UCSD-AML1 (cell line): Measurements from ENCODE around the gene ONECUT3.

Experiments
- DNase-seq: peaks from one replicate; lab custom pipeline; 2025; ENCODE audit not compliant: unreplicated experiment; lab: John Stamatoyannopoulos, UW

ONECUT3 gene

DNA sequence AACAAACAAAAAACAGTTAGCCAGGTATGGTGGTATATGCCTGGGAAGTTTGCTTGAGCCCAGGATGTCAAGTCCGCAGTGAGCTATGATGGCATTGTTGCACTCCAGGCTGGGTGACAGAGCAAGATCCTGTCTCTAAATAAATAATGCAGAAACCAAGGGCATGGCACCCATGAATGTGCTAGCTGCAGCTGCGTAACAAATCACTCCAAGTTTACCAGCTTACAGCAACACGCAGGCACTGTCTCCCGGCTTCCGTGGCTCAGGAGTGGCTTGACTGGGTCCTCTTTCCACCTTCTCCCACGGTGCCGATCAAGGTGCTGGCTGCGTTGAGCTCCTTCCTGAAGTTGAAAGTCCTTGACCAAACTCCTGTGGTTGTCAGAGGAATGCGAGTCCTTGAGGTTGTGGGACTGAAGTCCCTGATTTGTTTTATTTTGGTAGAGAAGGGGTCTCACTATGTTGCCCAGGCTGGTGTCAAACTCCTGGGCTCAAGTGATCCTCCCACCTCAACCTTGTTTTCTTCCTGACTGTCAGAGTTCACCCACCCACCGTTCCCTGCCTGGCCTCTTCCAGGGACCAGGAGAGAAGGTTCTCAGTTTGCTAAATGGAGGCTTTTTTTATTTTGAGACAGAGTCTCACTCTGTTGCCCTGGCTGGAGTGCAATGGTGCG lies 13.2 kb upstream of the ONECUT3 start:
- DNase-seq: no peak

GRCh38 chr19:1742989-1743696 lies 10.2 kb upstream of the ONECUT3 start:
- no peak for DNase-seq

- no peak for DNase-seq
These were observed 9.1 kb upstream of the ONECUT3 start for GRCh38 chr19:1744133-1744665.

DNA sequence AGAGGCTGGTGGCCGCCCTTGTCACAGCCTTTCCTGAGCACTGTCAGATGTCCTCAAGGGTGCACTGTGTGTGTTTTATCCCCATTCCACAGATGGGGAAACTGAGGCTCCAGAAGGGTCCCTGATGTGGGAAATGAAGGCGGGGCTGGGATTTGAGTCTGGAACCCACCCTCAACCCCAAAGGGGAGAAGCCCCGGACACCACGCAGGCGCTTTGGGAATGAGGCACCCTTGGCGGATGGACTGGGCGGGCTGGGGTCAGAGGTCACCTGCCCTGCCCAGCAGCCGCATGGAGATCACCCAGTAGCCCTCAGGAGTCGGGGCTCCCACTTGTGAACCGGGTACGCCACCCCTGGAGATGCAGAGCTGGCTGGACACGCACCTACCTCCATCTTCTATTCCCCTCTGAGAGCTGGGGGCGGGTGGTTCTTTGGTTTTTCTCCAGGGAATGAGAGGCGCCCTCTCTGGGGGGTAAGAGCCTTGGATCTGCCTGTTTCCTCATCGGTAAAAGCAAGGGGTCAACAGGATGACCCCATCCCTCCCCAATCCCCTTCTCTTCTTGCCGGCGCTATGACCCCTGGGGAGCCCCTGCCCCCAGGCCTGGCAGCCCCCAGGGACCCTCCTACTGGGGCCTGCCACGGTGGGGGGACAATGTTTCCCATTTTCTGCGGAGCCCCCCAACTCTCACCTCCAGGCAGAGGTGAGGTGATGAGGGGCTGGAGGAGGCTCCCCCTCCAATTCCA lies 8.3 kb upstream of the ONECUT3 start:
- no peak for DNase-seq

- peak; percentile 49 for DNase-seq
These were observed 7.7 kb upstream of the ONECUT3 start for GRCh38 chr19:1745589-1746031.

DNA sequence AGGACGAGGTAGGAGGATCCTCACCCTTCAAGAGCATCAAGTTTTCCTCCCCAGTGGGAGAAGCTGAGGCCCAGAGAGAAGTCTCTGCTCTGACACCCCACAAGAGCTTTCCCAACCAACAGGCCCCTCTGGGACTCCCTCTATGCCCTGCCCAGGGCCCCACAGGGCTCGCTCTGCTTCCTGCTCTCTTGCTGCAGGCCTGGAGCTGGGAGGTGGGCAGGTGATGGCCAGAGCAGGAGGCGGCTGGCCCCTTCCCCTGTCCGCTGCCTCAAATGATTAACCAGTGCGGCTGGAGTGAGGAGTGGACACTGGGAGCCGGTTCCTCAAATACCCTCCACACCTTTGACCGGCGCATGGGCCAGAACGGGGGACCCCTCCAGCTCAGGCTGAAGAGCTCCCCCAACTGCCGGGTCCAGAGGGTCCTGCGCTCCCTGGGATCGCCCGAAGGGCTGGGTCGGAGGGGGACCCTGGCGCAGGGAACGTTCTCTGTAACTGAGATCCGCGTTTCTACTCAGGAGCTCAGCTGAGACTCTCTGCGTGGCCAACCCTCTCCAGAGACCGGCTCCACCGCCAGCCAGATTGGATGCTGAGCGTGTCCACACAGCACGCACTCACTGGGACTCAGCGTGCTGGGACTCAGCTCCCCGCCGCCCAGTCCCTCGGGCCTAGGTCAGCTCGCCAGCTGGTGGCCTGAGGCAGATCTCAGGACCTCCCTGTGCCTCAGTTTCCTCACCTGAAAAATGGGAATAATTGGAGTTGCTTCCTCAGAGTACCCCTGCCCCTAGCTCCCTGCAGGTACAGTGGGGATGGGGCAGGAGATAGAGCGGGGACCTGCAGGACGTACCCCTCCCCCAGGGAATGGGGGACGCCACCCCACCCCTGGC lies 6.7 kb upstream of the ONECUT3 start:
- DNase-seq: peak; percentile 38

DNA sequence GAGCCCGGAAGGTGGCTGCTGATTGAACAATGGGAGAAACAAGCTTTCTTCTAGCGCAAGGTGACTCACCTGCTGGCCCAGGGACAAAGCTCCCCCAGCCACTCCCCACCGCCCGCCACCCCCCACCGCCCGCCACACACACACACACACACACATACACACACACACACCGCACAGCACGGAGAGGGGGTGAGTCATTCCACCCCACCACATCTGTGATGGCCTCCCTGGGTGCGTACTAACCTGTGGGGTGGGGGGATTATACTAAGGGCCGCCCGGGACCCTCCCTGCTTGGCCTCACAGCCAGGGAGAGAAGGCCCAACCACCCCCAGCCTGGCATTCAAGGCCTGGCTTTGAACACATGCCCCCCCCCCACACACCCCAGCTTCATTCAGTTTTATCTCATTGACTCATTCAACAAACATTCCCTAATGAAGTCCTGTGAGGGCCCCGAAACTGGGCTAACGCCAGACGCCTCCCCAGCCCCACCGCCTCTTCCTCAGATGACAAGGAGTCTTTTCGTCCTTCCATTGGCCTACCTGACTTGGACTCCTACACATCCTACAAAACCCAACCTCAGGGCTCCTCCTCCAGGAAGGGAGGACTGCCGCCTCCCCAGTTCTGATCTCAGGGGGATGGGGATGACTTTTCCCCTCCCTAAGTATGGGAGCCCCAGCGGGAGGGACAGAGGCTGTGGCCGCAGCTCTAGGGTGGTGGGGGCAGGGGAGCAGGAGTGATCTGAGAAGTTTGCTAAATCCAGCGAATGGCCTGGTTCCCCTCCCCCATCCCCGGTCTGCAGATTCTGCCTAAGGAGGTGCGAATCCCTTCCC lies 5.8 kb upstream of the ONECUT3 start:
- DNase-seq: peak; percentile 55

GRCh38 chr19:1748115-1748872 lies 5.0 kb upstream of the ONECUT3 start:
- DNase-seq: no peak

- no peak for DNase-seq
These were observed 4.4 kb upstream of the ONECUT3 start for GRCh38 chr19:1748873-1749341.

DNA sequence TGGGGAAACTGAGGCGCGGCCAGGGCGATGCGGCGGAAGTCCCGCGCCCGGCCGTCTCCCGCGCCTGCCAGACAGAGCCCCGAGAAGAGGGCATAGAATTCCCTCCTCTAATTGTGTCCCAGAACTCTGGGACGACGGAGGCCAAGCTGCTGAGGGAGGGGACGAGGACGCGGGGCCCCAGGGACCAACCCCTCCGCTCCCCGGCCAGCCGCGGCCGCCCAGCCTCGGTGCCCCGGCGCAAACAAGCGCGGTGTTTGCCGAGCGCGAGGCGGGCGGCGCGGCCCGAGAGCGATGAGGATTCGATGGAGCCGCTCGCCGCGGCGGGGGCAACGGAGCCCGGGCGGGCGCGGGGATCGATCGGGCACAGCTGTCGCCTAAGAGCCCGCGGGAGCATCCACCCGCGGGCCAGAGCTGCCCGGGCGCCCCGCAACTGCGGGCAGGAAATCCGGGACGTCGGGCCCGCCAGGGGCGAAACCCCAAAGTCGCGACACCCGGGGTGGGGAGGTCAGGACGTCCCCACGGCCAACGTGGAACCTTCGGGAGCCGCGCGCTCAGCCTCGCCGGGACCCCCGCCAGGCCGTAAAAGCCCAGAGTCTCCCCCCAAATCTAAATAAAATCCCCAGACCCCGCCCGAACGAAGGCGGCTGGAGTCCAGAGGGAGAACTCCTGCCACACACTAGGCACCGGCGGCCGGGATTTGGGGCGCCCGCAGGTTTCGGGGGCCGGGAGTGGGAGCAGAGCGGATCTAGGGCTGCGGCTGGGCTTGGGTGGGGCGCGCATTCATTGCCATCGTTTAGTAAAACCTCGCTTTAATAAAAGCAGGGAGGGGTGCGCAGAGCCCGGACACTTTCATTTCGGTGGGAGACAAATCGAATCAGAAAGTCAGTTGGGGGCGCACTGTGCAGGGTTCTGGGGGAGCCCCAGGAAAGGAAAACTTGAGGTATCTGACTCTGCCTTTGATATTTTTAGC lies 3.6 kb upstream of the ONECUT3 start:
- no peak for DNase-seq

DNA sequence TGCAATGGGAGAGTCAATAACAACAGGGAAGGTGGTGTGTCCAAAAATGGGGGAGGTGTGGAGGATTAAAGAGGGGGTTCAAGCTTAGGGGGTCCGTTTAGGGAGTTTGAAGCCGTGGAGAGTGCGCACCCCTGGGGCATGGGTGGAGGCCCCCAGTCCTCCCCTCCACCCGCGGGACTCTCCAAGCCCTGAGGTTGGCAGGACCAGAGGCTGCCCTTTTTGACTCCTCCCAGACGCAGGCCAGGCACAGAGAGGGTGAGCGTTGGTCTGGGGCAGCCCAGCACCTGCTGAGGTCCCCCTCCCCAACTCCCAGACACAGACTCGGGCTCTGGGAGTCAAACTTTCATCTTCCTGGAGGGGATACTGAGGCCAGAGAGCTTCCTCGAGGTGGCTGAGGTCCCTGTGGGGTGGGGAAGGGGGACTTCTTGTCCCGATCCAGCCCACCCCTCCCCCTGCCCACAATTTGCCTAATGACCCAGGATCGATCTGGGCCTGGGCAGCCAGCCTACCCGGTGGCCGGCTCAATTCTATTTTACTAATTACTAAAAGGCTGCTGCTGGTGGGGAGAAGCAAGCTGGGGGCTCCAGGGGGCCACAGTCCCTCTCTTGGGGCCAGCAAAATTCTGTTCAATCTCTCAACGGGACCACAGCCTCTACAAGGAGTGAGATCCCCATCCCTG lies 2.8 kb upstream of the ONECUT3 start:
- no peak for DNase-seq

DNA sequence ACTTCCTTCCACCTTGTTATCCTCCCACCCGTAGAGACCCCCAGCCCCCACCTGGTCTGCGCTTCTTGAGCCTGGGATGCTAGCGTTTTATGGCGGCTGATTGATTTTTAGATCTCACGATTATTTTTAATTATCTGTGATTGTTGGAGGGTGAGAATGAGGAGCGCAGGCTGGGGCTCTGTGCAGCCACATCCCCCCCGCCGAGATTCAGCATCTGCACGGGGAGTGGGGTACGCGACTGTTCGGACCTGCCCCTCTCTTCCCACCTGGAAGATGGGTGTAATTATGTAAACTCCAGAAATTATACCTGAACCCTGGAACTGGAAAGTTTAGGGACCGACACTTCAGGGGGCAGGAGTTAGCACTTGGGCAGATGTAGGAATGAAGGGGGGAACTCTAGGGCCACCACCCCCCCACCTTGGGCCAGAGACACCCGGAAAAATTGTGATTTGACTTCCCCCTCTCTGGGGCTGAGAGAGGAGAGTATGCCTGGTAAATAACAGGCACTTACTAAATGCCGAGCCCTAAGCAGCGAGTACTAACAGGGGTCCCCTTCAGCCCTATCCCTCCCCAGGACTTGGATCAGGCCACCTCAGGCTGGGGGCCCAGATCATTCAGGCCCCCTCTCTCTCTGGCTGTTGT lies 1.8 kb upstream of the ONECUT3 start:
- no peak for DNase-seq

DNA sequence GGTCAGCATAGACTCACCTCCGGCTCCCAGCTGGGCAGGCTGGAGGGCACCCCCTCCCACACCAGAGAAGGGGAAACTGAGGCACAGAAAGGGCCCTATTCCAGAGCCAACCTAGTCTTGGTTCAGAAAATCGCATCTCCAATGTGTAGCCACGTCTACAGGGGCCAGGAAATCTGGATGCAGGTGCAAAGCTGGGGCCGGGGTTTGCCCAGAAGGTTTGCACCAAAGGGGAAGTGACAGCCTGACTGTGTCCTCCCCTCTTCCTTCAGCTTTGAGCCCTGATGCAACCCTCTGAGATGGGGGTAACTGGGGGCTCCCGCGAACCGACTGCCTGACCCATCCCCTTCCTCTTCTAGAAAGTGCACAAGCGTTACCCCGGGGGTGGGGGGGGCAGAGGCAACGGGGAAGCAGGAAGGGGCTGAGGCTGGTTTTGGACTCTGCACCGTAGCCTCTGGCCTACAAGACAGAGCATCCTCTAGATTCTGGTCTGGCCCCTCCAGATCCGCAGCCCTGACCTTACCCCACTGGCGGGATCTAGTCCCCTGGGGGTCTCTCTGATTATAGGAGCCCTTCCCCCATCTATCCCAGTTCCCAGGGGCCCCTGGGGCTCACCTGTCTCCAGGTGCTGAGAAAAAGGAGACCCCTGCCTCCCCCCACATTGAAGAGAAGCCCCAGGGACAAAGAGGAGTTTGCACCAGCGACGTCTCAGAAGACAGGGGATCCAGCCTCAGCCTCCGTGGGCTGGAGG lies 1.1 kb upstream of the ONECUT3 start:
- peak; percentile 25 for DNase-seq

DNA sequence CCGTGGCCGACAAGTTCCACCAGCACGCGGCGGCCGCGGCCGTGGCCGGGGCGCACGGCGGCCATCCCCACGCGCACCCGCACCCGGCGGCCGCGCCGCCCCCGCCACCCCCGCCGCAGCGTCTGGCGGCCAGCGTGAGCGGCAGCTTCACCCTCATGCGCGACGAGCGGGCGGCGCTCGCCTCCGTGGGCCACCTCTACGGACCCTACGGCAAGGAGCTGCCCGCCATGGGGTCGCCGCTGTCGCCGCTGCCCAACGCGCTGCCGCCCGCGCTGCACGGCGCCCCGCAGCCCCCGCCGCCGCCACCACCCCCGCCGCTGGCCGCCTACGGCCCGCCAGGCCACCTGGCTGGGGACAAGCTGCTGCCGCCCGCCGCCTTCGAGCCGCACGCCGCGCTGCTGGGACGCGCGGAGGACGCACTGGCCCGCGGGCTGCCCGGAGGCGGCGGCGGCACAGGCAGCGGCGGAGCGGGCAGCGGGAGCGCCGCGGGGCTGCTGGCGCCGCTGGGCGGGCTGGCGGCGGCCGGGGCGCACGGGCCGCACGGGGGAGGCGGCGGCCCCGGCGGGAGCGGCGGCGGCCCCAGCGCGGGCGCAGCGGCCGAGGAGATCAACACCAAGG lies 821 bp downstream of the ONECUT3 start:
- no peak for DNase-seq

DNA sequence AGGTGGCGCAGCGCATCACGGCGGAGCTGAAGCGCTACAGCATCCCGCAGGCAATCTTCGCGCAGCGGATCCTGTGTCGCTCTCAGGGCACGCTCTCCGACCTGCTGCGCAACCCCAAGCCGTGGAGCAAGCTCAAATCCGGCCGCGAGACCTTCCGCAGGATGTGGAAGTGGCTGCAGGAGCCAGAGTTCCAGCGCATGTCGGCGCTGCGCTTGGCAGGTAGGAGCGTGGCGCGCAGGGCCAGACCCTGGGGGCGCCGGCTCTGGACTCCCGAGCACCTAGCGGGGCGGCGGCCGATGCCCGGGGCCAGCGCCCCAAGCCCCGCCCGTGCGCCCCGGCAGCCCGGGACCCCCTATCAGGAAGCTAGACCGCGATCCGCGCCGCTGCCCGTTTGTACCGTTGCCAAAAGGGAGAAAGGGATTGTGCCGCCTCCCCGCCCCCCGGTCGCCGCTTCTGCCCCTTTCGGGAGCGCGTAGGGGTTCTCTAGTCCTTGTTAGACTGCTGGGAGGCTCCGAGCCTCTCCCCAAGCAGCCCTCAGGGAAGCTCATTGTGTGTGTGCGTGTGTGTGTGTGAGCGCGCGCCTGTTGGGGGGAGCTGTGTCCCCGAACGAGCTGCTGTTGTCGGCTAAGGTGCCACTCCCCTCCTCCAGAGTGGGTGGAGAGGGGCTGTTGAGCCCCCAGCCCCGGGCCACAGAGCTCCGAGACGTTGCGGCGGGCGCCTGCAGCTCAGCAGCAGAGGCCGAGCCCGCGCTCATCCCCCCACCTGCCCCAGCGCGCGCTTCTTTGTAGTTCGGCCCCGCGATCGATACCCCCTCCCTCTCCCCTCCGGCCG lies 1.5 kb downstream of the ONECUT3 start:
- peak; percentile 61 for DNase-seq
